H9 (cell line): ENCODE data around the gene MAP7. TPM values are rescaled to one million over a fixed set of nuclear protein-coding genes. Genes with fewer than 3 reads are reported as not detected.

Source experiments
- DNase-seq: peaks from one replicate; pipeline ENCODE4 v3.0.0-alpha.2; 2017
- H2AFZ ChIP-seq: one replicate; pipeline ENCODE4 v1.6.1; 2013; ENCODE audit warnings: mild to moderate bottlenecking, low read length, control low read depth, moderate library complexity
- H2AK5ac ChIP-seq: 2 replicates; pipeline ENCODE4 v1.6.1; 2013; ENCODE audit warnings: low read length, control low read depth, mixed read lengths; ENCODE audit not compliant: insufficient read length
- H2BK120ac ChIP-seq: one replicate; pipeline ENCODE4 v1.6.1; 2013; ENCODE audit warnings: low read depth, mild to moderate bottlenecking, low read length, control low read depth, inconsistent platforms; ENCODE audit not compliant: poor library complexity, severe bottlenecking
- H2BK12ac ChIP-seq: 2 replicates; pipeline ENCODE4 v1.6.1; 2013; ENCODE audit warnings: low read length, control low read depth, mixed read lengths, low read depth; ENCODE audit not compliant: insufficient read length
- H2BK15ac ChIP-seq: 2 replicates; pipeline ENCODE4 v1.6.1; 2013; ENCODE audit warnings: low read depth, low read length, control low read depth
- H2BK20ac ChIP-seq: one replicate; pipeline ENCODE4 v1.6.1; 2013; ENCODE audit warnings: low read depth, mild to moderate bottlenecking, low read length, control low read depth, inconsistent platforms; ENCODE audit not compliant: poor library complexity, severe bottlenecking
- H2BK5ac ChIP-seq: 2 replicates; pipeline ENCODE4 v1.6.1; 2013; ENCODE audit warnings: low read length, control low read depth, mixed read lengths; ENCODE audit not compliant: insufficient read length
- H3K14ac ChIP-seq: 2 replicates; pipeline ENCODE4 v1.6.1; 2013; ENCODE audit warnings: low read length, control low read depth; ENCODE audit not compliant: insufficient read depth
- H3K18ac ChIP-seq: 2 replicates; pipeline ENCODE4 v1.6.1; 2013; ENCODE audit warnings: low read depth, mild to moderate bottlenecking, mixed read lengths, low read length, control low read depth; ENCODE audit not compliant: insufficient read length
- H3K23ac ChIP-seq: 2 replicates; pipeline ENCODE4 v1.6.1; 2013; ENCODE audit warnings: low read length, control low read depth, mixed read lengths, low read depth; ENCODE audit not compliant: insufficient read length
- H3K23me2 ChIP-seq: 2 replicates; pipeline ENCODE4 v1.6.1; 2013; ENCODE audit warnings: low read depth, mild to moderate bottlenecking, mixed read lengths, low read length, control low read depth; ENCODE audit not compliant: insufficient read length, poor library complexity, severe bottlenecking
- H3K27ac ChIP-seq: 2 replicates; pipeline ENCODE4 v1.5.1; 2013; ENCODE audit warnings: low read length, control low read depth, mixed read lengths, low read depth; ENCODE audit not compliant: insufficient read length
- H3K27me3 ChIP-seq: 2 replicates; pipeline ENCODE4 v1.6.1; 2013; ENCODE audit warnings: low read length, control low read depth, inconsistent platforms; ENCODE audit not compliant: insufficient read depth
- H3K4ac ChIP-seq: 2 replicates; pipeline ENCODE4 v1.6.1; 2013; ENCODE audit warnings: low read depth, mild to moderate bottlenecking, control low read depth, inconsistent platforms, low read length, moderate library complexity
- H3K4me1 ChIP-seq: 2 replicates; pipeline ENCODE4 v1.6.1; 2013; ENCODE audit warnings: low read length, control low read depth, inconsistent platforms; ENCODE audit not compliant: insufficient read depth
- H3K4me2 ChIP-seq: 2 replicates; pipeline ENCODE4 v1.6.1; 2013; ENCODE audit warnings: low read length, control low read depth, mixed read lengths; ENCODE audit not compliant: insufficient read length, insufficient read depth
- H3K56ac ChIP-seq: 2 replicates; pipeline ENCODE4 v1.6.1; 2013; ENCODE audit warnings: low read depth, mild to moderate bottlenecking, mixed read lengths, low read length, control low read depth; ENCODE audit not compliant: insufficient read length
- H3K79me1 ChIP-seq: 2 replicates; pipeline ENCODE4 v1.6.1; 2013; ENCODE audit warnings: low read depth, mild to moderate bottlenecking, moderate library complexity, low read length, control low read depth, inconsistent platforms; ENCODE audit not compliant: insufficient read depth, poor library complexity, severe bottlenecking
- H3K79me2 ChIP-seq: 2 replicates; pipeline ENCODE4 v1.6.1; 2013; ENCODE audit warnings: low read length, control low read depth, inconsistent platforms; ENCODE audit not compliant: insufficient read depth
- H3K9ac ChIP-seq: 2 replicates; pipeline ENCODE4 v1.6.1; 2013; ENCODE audit warnings: low read length, control low read depth, mixed read lengths; ENCODE audit not compliant: insufficient read length; ENCODE audit errors: extremely low read depth
- H3K9me3 ChIP-seq: one replicate; pipeline ENCODE4 v1.6.1; 2013; ENCODE audit warnings: low read depth, low read length, inconsistent platforms; ENCODE audit not compliant: control insufficient read depth
- H3T11ph ChIP-seq: one replicate; pipeline ENCODE4 v1.6.1; 2013; ENCODE audit warnings: mild to moderate bottlenecking, low read length, control low read depth, inconsistent platforms
- H4K20me1 ChIP-seq: one replicate; pipeline ENCODE4 v1.6.1; 2013; ENCODE audit not compliant: control insufficient read depth, insufficient read length, insufficient read depth
- H4K5ac ChIP-seq: 2 replicates; pipeline ENCODE4 v1.6.1; 2013; ENCODE audit warnings: low read depth, mild to moderate bottlenecking, mixed read lengths, low read length, control low read depth; ENCODE audit not compliant: insufficient read length
- H4K8ac ChIP-seq: replicated peaks from 2 replicates; pipeline ENCODE4 v1.6.1; 2013; ENCODE audit warnings: low read length, control low read depth, mixed read lengths, low read depth; ENCODE audit not compliant: insufficient read length
- H4K91ac ChIP-seq: 2 replicates; pipeline ENCODE4 v1.6.1; 2013; ENCODE audit warnings: low read depth, mild to moderate bottlenecking, moderate library complexity, mixed read lengths, low read length, control low read depth; ENCODE audit not compliant: insufficient read length
- H3K27ac Mint-ChIP-seq, 3 experiments: 2 replicates in 2 of 3; 3 replicates in 1 of 3; pipeline ENCODE4 v1.8.0; 2020 to 2021; ENCODE audit warnings: mixed read lengths in 3 of 3, mild to moderate bottlenecking in 1 of 3, moderate library complexity in 1 of 3
- H3K27me3 Mint-ChIP-seq: 2 replicates; pipeline ENCODE4 v1.8.0; 2021; ENCODE audit warnings: low read depth, mild to moderate bottlenecking, moderate library complexity, mixed read lengths
- H3K36me3 Mint-ChIP-seq, 3 experiments: 2 replicates in 2 of 3; 3 replicates in 1 of 3; pipeline ENCODE4 v1.8.0; 2020 to 2021; ENCODE audit warnings: low read depth in 3 of 3, mixed read lengths in 3 of 3; ENCODE audit not compliant: insufficient read depth in 1 of 3
- H3K4me1 Mint-ChIP-seq, 2 experiments: 2 replicates each; pipeline ENCODE4 v1.8.0; 2020; ENCODE audit warnings: mixed read lengths in 2 of 2
- H3K4me3 Mint-ChIP-seq, 2 experiments: 2 replicates in 1 of 2; 3 replicates in 1 of 2; pipeline ENCODE4 v1.8.0; 2020 to 2021; ENCODE audit warnings: mild to moderate bottlenecking in 2 of 2, mixed read lengths in 2 of 2, moderate library complexity in 1 of 2
- H3K9me3 Mint-ChIP-seq, 2 experiments: 2 replicates in 1 of 2; 3 replicates in 1 of 2; pipeline ENCODE4 v1.8.0; 2020; ENCODE audit warnings: mild to moderate bottlenecking in 2 of 2, mixed read lengths in 2 of 2, moderate library complexity in 1 of 2
- CTCF ChIP-seq: fragments of 200-600 bp; sonication (generic); conservative IDR thresholded peaks from 3 replicates; pipeline ENCODE4 v1.8.0; 2021; ENCODE audit warnings: antibody characterized with exemption, mild to moderate bottlenecking
- WGBS: extraction: QIAGEN DNeasy Blood & Tissue Kit; methylation state at CpG from one replicate; pipeline ENCODE4 v1.1.7; 2013; ENCODE audit warnings: missing lambda C conversion rate, low lambda C conversion rate, mixed read lengths; ENCODE audit not compliant: insufficient read length; ENCODE audit errors: extremely low coverage; 5-methylcytosine and 5-hydroxymethylcytosine counted together
- total RNA-seq: library from RNA; stranded (reverse); gene quantifications from 2 replicates; pipeline ENCODE4 v1.2.1, GENCODE V29; 2021

The MAP7 gene
- total RNA-seq, 1 experiment from 2014 or later = 51.1 TPM

- Mint-ChIP-seq H3K36me3 (peaks cover 0 to 2% (median 0%) of the 10 kb centered on the region in 3 experiments; a peak in 1 of 7 replicates), H3K4me1 (peaks cover 10 to 14% of the 10 kb centered on the region in 2 experiments), H3K27ac (no peak overlapping the region; a peak in 1 of 7 replicates), H3K9me3 (no peaks in the 10 kb centered on the region), H3K4me3 (no peak overlapping the region), H3K27me3 (no peaks in the 10 kb centered on the region)
- H2BK15ac ChIP-seq = no peak overlapping the region
- H2BK12ac ChIP-seq = no peak overlapping the region
- no peaks in the 10 kb centered on the region for H3K79me2 ChIP-seq
- no peak overlapping the region for H4K8ac ChIP-seq
- no peaks in the 10 kb centered on the region for H4K20me1 ChIP-seq
- no peak overlapping the region for H2BK120ac ChIP-seq
- no peak overlapping the region for H3T11ph ChIP-seq
- no peak for DNase-seq
- no peak for TF ChIP-seq CTCF
- H3K27me3 ChIP-seq = no peaks in the 10 kb centered on the region
- no peak overlapping the region for H3K27ac ChIP-seq
- H3K14ac ChIP-seq = no peak overlapping the region
- peaks cover 9% of the 10 kb centered on the region; the same call in 1 of the 2 replicates for H3K4me1 ChIP-seq
- H2AFZ ChIP-seq = no peak overlapping the region
- no peak overlapping the region for H2BK20ac ChIP-seq
- no peaks in the 10 kb centered on the region for H3K79me1 ChIP-seq
- no peak overlapping the region for H3K4me2 ChIP-seq
- H3K4ac ChIP-seq = no peak overlapping the region
- H3K9me3 ChIP-seq = no peaks in the 10 kb centered on the region
- H2BK5ac ChIP-seq = no peak overlapping the region
- WGBS = no CpG with 5 or more reads among the region's 3 CpGs
- H3K56ac ChIP-seq = no peak overlapping the region
- no peaks in the 10 kb centered on the region for H3K23me2 ChIP-seq
- H3K18ac ChIP-seq = no peak overlapping the region
- no peak overlapping the region for H3K23ac ChIP-seq
- H3K9ac ChIP-seq = no peak overlapping the region
- H4K5ac ChIP-seq = no peak overlapping the region
- no peak overlapping the region for H2AK5ac ChIP-seq
- H4K91ac ChIP-seq = no peak overlapping the region
Observed at GRCh38 chr6:136598048-136598447, 47.8 kb upstream of the MAP7 start.
